GM12878 (cell line): ENCODE data around the gene RPS15A. TPM values are rescaled to one million over a fixed set of nuclear protein-coding genes. Genes with fewer than 3 reads are reported as not detected.
"Not testable (repeated sequence)": the region's sequence is repeated elsewhere in the genome, so short reads cannot be mapped to it uniquely, and the experiment has no call there.

Experiments used
- ATAC-seq: fragments of 200-7000 bp; cut with Tn5 transposase; 3 replicates; pipeline ENCODE4 v1.9.1; 2020; ENCODE audit warnings: mild to moderate bottlenecking, moderate library complexity
- BruUV-seq: library from RNA; stranded (reverse); fragments of 400-500 nt; replicated peaks from 2 replicates; lab custom pipeline; 2021; lab: Mats Ljungman, UMichigan
- CTCF ChIA-PET: fragments of 300-600 bp; sonication (Branson Sonifier 250); formaldehyde crosslinking; extraction: SDS; loops from one replicate; lab custom pipeline; 2021; ENCODE audit warnings: inconsistent platforms; lab: Yijun Ruan, JAX
- POLR2A ChIA-PET: fragments of 350-600 bp; formaldehyde crosslinking; extraction: SDS; loops from one replicate; lab custom pipeline; 2021; ENCODE audit warnings: inconsistent platforms; lab: Charles Lee
- RAD21 ChIA-PET: fragments of 300-600 bp; sonication (Branson Sonifier 250); formaldehyde crosslinking; loops from one replicate; lab custom pipeline; 2023; ENCODE audit warnings: antibody characterized with exemption; ENCODE audit not compliant: unreplicated experiment; lab: Charles Lee
- SMC1A ChIA-PET: fragments of 300-600 bp; sonication (Branson Sonifier 250); formaldehyde crosslinking; loops from one replicate; lab custom pipeline; 2023; ENCODE audit not compliant: unreplicated experiment, uncharacterized antibody; lab: Charles Lee
- DNase-seq: peaks from one replicate; pipeline ENCODE4 v3.0.0-alpha.2; 2011; ENCODE audit warnings: low read depth, low spot score
- FAIRE-seq: peaks from 3 replicates; lab custom pipeline; 2011; peaks lifted over from hg19 to GRCh38; lab: Jason Lieb, UNC
- H2AFZ ChIP-seq: 2 replicates; pipeline ENCODE4 v1.6.0; 2011; ENCODE audit warnings: low read depth, low read length, control low read depth; ENCODE audit not compliant: control insufficient read depth
- H3K27ac ChIP-seq: 2 replicates; pipeline ENCODE4 v1.5.1; 2011; ENCODE audit warnings: control low read depth; ENCODE audit not compliant: control insufficient read depth, insufficient read depth
- H3K27me3 ChIP-seq, 2 experiments: replicated peaks in 1 of 2; 2 replicates each; pipeline versions ENCODE4 v1.6.0 to v1.6.1; 2011; ENCODE audit warnings: low read length in 1 of 2; ENCODE audit not compliant: control insufficient read depth in 2 of 2, insufficient read depth in 2 of 2
- H3K36me3 ChIP-seq, 2 experiments: 2 replicates each; pipeline ENCODE4 v1.5.1; 2011; ENCODE audit warnings: low read length in 1 of 2; ENCODE audit not compliant: control insufficient read depth in 2 of 2, insufficient read depth in 2 of 2
- H3K4me1 ChIP-seq: 2 replicates; pipeline ENCODE4 v1.6.1; 2011; ENCODE audit warnings: mild to moderate bottlenecking, low read length, moderate library complexity, mixed read lengths; ENCODE audit not compliant: control insufficient read depth, insufficient read depth
- H3K4me2 ChIP-seq: 2 replicates; pipeline ENCODE4 v1.6.0; 2011; ENCODE audit warnings: control low read depth; ENCODE audit not compliant: control insufficient read depth, insufficient read depth
- H3K4me3 ChIP-seq: fragments of 200-600 bp; sonication (generic); 2 replicates; pipeline ENCODE4 v1.5.1; 2016
- H3K79me2 ChIP-seq: 2 replicates; pipeline ENCODE4 v1.6.0; 2011; ENCODE audit warnings: low read length; ENCODE audit not compliant: control insufficient read depth, insufficient read depth
- H3K9ac ChIP-seq: 2 replicates; pipeline ENCODE4 v1.8.0; 2011; ENCODE audit warnings: low read length, control low read depth, mixed read lengths; ENCODE audit not compliant: control insufficient read depth, insufficient read depth
- H3K9me3 ChIP-seq: replicated peaks from 3 replicates; pipeline ENCODE4 v1.5.1; 2011; ENCODE audit warnings: mild to moderate bottlenecking, low read length; ENCODE audit not compliant: control insufficient read depth, insufficient read depth
- H4K20me1 ChIP-seq: 2 replicates; pipeline ENCODE4 v1.6.0; 2011; ENCODE audit not compliant: control insufficient read depth, insufficient read depth
- WGBS: methylation state at CpG from one replicate; pipeline ENCODE4 v1.1.6; 2016; ENCODE audit warnings: low lambda C conversion rate; ENCODE audit not compliant: insufficient replicate concordance, insufficient coverage; ENCODE audit errors: missing lambda C conversion rate; 5-methylcytosine and 5-hydroxymethylcytosine counted together
- in situ Hi-C: fragments of 300-500 bp; cut with MboI; formaldehyde crosslinking; loops from 9 replicates; pipeline ENCODE4 v1.14.3; 2018; ENCODE audit warnings: mixed read lengths
- intact Hi-C: fragments of 100-400 bp; cut with micrococcal nuclease; formaldehyde crosslinking; loops from one replicate; pipeline ENCODE4 v1.14.2; 2022; ENCODE audit not compliant: unreplicated experiment
- polyA plus RNA-seq, 11 experiments: library from polyadenylated mRNA; depleted of rRNA in 4 of 11; unstranded in 6 of 11; stranded (reverse) in 5 of 11; fragments of >200 nt; fragmentation: Nextera tagmentation in 4 of 11; fragmentation: Illumina TruSeq in 1 of 11; extraction: Ambion mirVana in 4 of 11; extraction: Trizol in 1 of 11; gene quantifications; 1 replicate in 1 of 11; 2 replicates in 10 of 11; pipeline versions ENCODE4 v1.2.1 to v1.2.3, GENCODE V29; 2011 to 2016; ENCODE audit warnings: inconsistent platforms in 2 of 11, missing spikeins in 2 of 11, low read depth in 1 of 11
- total RNA-seq, 4 experiments: library from RNA; depleted of rRNA in 3 of 4; stranded (reverse); fragments of >200 nt in 3 of 4; fragmentation: Illumina TruSeq in 1 of 4; extraction: Trizol in 1 of 4; gene quantifications; 2 replicates each; pipeline versions ENCODE4 v1.2.1 to v1.2.3, GENCODE V29; 2013 to 2021

RPS15A gene
- total and polyA plus RNA-seq, 10 of the 15 experiments (the other 5 are each of a cell fraction or from before 2014, with no cell fraction given): 1,566 to 6,408 (median 2,999) TPM

- Histone ChIP-seq H3K79me2 (peaks cover 31% of the 10 kb centered on the region), H4K20me1 (peaks cover 14% of the 10 kb centered on the region), H3K4me1 (peaks cover 19% of the 10 kb centered on the region), H3K36me3 (peaks cover 13 to 25% of the 10 kb centered on the region in 2 experiments)
- H3K27me3 ChIP-seq, CTCF ChIA-PET, H3K4me2 ChIP-seq, H3K9ac ChIP-seq, FAIRE-seq, H3K9me3 ChIP-seq, RAD21 ChIA-PET, BruUV-seq, intact Hi-C loops, DNase-seq, H3K27ac ChIP-seq, in situ Hi-C loops, SMC1A ChIA-PET, POLR2A ChIA-PET, H2AFZ ChIP-seq, H3K4me3 ChIP-seq: not testable (repeated sequence)
- peak; percentile 34 for ATAC-seq
- 61% methylated on average over 7 of the region's 8 CpGs for WGBS
Observed at GRCh38 chr16:18780460-18781026, 9.6 kb downstream of the RPS15A start.

- DNase-seq, H3K36me3 ChIP-seq, H3K4me1 ChIP-seq, FAIRE-seq, in situ Hi-C loops, H3K9me3 ChIP-seq, H3K4me2 ChIP-seq, H3K27me3 ChIP-seq, ATAC-seq, SMC1A ChIA-PET, H3K4me3 ChIP-seq, POLR2A ChIA-PET, H3K27ac ChIP-seq, BruUV-seq, H4K20me1 ChIP-seq, H3K9ac ChIP-seq, RAD21 ChIA-PET, CTCF ChIA-PET, H2AFZ ChIP-seq, H3K79me2 ChIP-seq, intact Hi-C loops: not testable (repeated sequence)
- WGBS: 100% methylated on average over 1 of the region's 1 CpG
Observed at GRCh38 chr16:18777664-18778063, 12.5 kb downstream of the RPS15A start.

GRCh38 chr16:18776334-18776733, 13.8 kb downstream of the RPS15A start:
- H3K27me3 ChIP-seq, H4K20me1 ChIP-seq, H3K79me2 ChIP-seq, BruUV-seq, intact Hi-C loops, DNase-seq, H3K9me3 ChIP-seq, H3K27ac ChIP-seq, H2AFZ ChIP-seq, ATAC-seq, FAIRE-seq, POLR2A ChIA-PET, H3K9ac ChIP-seq, SMC1A ChIA-PET, H3K4me1 ChIP-seq, H3K4me2 ChIP-seq, H3K36me3 ChIP-seq, H3K4me3 ChIP-seq, CTCF ChIA-PET, in situ Hi-C loops: not testable (repeated sequence)
- 89% methylated on average over 5 of the region's 5 CpGs for WGBS
- RAD21 ChIA-PET: interaction anchor here (1.4 kb wide), 1 partner anchor 25 kb away, joined by 3 read pairs; the partner anchor contains the start of gene ARL6IP1

- BruUV-seq, H3K9me3 ChIP-seq, H3K9ac ChIP-seq, H3K27me3 ChIP-seq, H3K4me1 ChIP-seq, intact Hi-C loops, H3K79me2 ChIP-seq, DNase-seq, H3K4me3 ChIP-seq, H3K4me2 ChIP-seq, FAIRE-seq, H3K27ac ChIP-seq, CTCF ChIA-PET, ATAC-seq, H2AFZ ChIP-seq, POLR2A ChIA-PET, H3K36me3 ChIP-seq, H4K20me1 ChIP-seq: not testable (repeated sequence)
- in situ Hi-C loops: loop anchor here (25.0 kb wide), 2 partner anchors 837 to 1212 kb away; no protein-coding TSS in a partner anchor
- SMC1A ChIA-PET: interaction anchor here (1.0 kb wide), 1 partner anchor 15 kb away, joined by 4 read pairs; the partner anchor contains the start of gene RPS15A
- 98% methylated on average over 4 of the region's 4 CpGs for WGBS
- RAD21 ChIA-PET: interaction anchor here (1.4 kb wide), 1 partner anchor 27 kb away, joined by 3 read pairs; the partner anchor contains the start of gene ARL6IP1
Observed at GRCh38 chr16:18774651-18775050, 15.5 kb downstream of the RPS15A start.
